Prostate gland (tissue), 2 donors: ENCODE data around the gene FIBCD1.

ENCODE experiments used
- POLR2A ChIP-seq: fragments of 450-650 bp; IDR thresholded peaks from one replicate; pipeline ENCODE4 v1.6.1; 2016; ENCODE audit warnings: antibody characterized with exemption, mild to moderate bottlenecking
- TF ChIP-seq, protein P1 (sequence below), 4 experiments: fragments of 200-600 bp in 2 of 4; fragments of 450-650 bp in 2 of 4; sonication (generic) in 2 of 4; IDR thresholded peaks; 1 replicate in 3 of 4; 2 replicates in 1 of 4; pipeline ENCODE4 v1.5.1; 2016 to 2019; ENCODE audit warnings: antibody characterized with exemption in 4 of 4, mild to moderate bottlenecking in 2 of 4, moderate library complexity in 2 of 4

DNA sequence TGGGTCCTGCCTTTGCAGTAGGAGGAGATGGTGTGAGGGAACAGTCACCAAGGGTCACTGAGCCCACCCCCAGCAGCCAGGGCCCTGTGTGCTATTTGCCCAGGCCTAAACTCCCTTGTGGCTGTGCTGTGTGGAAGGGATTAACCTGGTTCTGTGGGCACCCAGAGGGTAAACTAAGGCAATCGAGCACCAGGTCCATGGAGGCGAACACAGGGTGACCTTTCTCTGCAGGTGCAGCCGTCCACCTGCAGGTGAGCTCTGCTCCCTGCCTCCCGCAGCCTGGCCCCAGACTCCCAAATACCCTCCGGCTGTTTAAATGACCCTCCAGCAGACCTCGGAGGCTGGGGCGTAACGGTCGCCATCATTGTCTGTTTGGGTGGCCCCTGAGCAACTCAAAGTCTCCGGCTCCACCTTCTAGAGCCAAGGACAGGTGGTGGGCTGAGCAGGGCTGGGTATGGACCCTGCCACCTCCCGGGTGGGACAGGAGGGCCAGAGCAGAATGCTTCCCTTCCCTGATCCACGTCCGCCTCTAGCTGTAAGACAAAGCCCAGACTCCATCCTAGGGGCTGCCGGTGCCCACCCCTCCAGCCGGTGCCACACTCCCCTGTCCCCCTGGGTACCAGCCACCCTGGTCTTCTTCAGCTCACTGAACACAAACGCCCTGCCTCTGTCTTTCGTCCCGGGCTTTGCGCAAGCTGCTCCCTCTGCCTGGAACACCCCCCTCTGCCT lies 34.1 kb upstream of the FIBCD1 start:
- TF ChIP-seq, protein P1, sequence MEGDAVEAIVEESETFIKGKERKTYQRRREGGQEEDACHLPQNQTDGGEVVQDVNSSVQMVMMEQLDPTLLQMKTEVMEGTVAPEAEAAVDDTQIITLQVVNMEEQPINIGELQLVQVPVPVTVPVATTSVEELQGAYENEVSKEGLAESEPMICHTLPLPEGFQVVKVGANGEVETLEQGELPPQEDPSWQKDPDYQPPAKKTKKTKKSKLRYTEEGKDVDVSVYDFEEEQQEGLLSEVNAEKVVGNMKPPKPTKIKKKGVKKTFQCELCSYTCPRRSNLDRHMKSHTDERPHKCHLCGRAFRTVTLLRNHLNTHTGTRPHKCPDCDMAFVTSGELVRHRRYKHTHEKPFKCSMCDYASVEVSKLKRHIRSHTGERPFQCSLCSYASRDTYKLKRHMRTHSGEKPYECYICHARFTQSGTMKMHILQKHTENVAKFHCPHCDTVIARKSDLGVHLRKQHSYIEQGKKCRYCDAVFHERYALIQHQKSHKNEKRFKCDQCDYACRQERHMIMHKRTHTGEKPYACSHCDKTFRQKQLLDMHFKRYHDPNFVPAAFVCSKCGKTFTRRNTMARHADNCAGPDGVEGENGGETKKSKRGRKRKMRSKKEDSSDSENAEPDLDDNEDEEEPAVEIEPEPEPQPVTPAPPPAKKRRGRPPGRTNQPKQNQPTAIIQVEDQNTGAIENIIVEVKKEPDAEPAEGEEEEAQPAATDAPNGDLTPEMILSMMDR (IDR thresholded peaks at IDR 0.05), result no peak
- TF ChIP-seq POLR2A, result no peak
